Epidermal melanocyte (primary cell): ENCODE results near the gene KCP.

Experiments used
- DNase-seq: peaks from one replicate; pipeline ENCODE4 v3.0.0; 2011; ENCODE audit warnings: low spot score; ENCODE audit not compliant: insufficient read length

The KCP gene

GRCh38 chr7:128908750-128909624 is 1.5 kb downstream of the KCP start:
- DNase-seq: no peak

- DNase-seq: no peak
Observed at GRCh38 chr7:128906766-128907559, 3.5 kb downstream of the KCP start.

GRCh38 chr7:128906001-128906765 is 4.3 kb downstream of the KCP start:
- no peak for DNase-seq

GRCh38 chr7:128904381-128905197 is 5.9 kb downstream of the KCP start:
- peak; percentile 52 for DNase-seq

GRCh38 chr7:128903621-128904361 is 6.7 kb downstream of the KCP start:
- peak; percentile 1 for DNase-seq

- peak; percentile 8 for DNase-seq
Observed at GRCh38 chr7:128902761-128903585, 7.5 kb downstream of the KCP start.

GRCh38 chr7:128900237-128900636 is 10.3 kb downstream of the KCP start:
- DNase-seq: peak; percentile 0

- no peak for DNase-seq
Observed at GRCh38 chr7:128899392-128899791, 11.1 kb downstream of the KCP start.

- no peak for DNase-seq
Observed at GRCh38 chr7:128895320-128895719, 15.2 kb downstream of the KCP start.

GRCh38 chr7:128894101-128894440 is 16.4 kb downstream of the KCP start:
- DNase-seq: peak; percentile 13

GRCh38 chr7:128893251-128894100 is 17.0 kb downstream of the KCP start:
- peak; percentile 4 for DNase-seq

GRCh38 chr7:128892521-128893250 is 17.8 kb downstream of the KCP start:
- peak; percentile 3 for DNase-seq

- no peak for DNase-seq
Observed at GRCh38 chr7:128891942-128892269, 18.6 kb downstream of the KCP start.

GRCh38 chr7:128891110-128891941 is 19.2 kb downstream of the KCP start:
- DNase-seq: peak; percentile 12

- peak; percentile 13 for DNase-seq
Observed at GRCh38 chr7:128890306-128891109, 20.0 kb downstream of the KCP start.

- DNase-seq: no peak
Observed at GRCh38 chr7:128889121-128889520, 21.4 kb downstream of the KCP start.
